Parathyroid adenoma (tissue), 2 donors: Measurements from ENCODE around the gene CIRBP.

Source experiments
- H2AFZ ChIP-seq: fragments of 300-600 bp; sonication (generic); one replicate; pipeline ENCODE4 v1.7.0; 2017; ENCODE audit warnings: antibody characterized with exemption, mild to moderate bottlenecking
- H3K27ac ChIP-seq: fragments of 300-600 bp; sonication (generic); one replicate; pipeline ENCODE4 v1.7.0; 2017
- H3K27me3 ChIP-seq: fragments of 300-600 bp; sonication (generic); one replicate; pipeline ENCODE4 v1.7.0; 2017; ENCODE audit warnings: low read length; ENCODE audit not compliant: control insufficient read depth, insufficient read depth
- H3K36me3 ChIP-seq: fragments of 300-600 bp; sonication (generic); one replicate; pipeline ENCODE4 v1.7.0; 2017; ENCODE audit warnings: low read length; ENCODE audit not compliant: control insufficient read depth, insufficient read depth
- H3K4me1 ChIP-seq: fragments of 300-600 bp; sonication (generic); one replicate; pipeline ENCODE4 v1.7.0; 2017; ENCODE audit warnings: control low read depth
- H3K4me2 ChIP-seq: fragments of 300-600 bp; sonication (generic); one replicate; pipeline ENCODE4 v1.7.0; 2017; ENCODE audit warnings: low read length
- H3K4me3 ChIP-seq: fragments of 300-600 bp; sonication (generic); one replicate; pipeline ENCODE4 v1.7.0; 2017; ENCODE audit warnings: low read depth, low read length
- H3K79me2 ChIP-seq: fragments of 300-600 bp; sonication (generic); one replicate; pipeline ENCODE4 v1.7.0; 2017; ENCODE audit warnings: control low read depth
- H3K9ac ChIP-seq: fragments of 300-600 bp; sonication (generic); one replicate; pipeline ENCODE4 v1.7.0; 2017; ENCODE audit warnings: mild to moderate bottlenecking
- H3K9me3 ChIP-seq: fragments of 300-600 bp; sonication (generic); one replicate; pipeline ENCODE4 v1.7.0; 2017; ENCODE audit warnings: low read length; ENCODE audit not compliant: control insufficient read depth
- CTCF ChIP-seq: fragments of 300-600 bp; sonication (generic); IDR thresholded peaks from one replicate; pipeline ENCODE4 v1.7.0; 2017; ENCODE audit warnings: antibody characterized with exemption, mild to moderate bottlenecking
- donor health status: primary hyperparathyroidism.

The CIRBP gene

GRCh38 chr19:1274081-1274851 is 5.1 kb downstream of the CIRBP start:
- TF ChIP-seq CTCF = no peak
- peak overlapping the region; percentile 35 for H3K4me3 ChIP-seq
- peak overlapping the region; percentile 97 for H3K27ac ChIP-seq
- H3K36me3 ChIP-seq = no peaks in the 10 kb centered on the region
- H3K79me2 ChIP-seq = peaks cover 34% of the 10 kb centered on the region
- H2AFZ ChIP-seq = no peak overlapping the region
- no peaks in the 10 kb centered on the region for H3K27me3 ChIP-seq
- no peak overlapping the region for H3K9ac ChIP-seq
- peaks cover 28% of the 10 kb centered on the region for H3K4me1 ChIP-seq
- no peaks in the 10 kb centered on the region for H3K9me3 ChIP-seq
- H3K4me2 ChIP-seq = peak overlapping the region; percentile 66

- Histone ChIP-seq H3K36me3 (no peaks in the 10 kb centered on the region), H3K9me3 (no peaks in the 10 kb centered on the region), H2AFZ (peak overlapping the region; percentile 44), H3K79me2 (peaks cover 34% of the 10 kb centered on the region), H3K4me3 (peak overlapping the region; percentile 35), H3K27ac (peak overlapping the region; percentile 97), H3K9ac (no peak overlapping the region), H3K4me1 (peaks cover 29% of the 10 kb centered on the region), H3K27me3 (no peaks in the 10 kb centered on the region), H3K4me2 (peak overlapping the region; percentile 66)
- TF ChIP-seq CTCF = no peak
Measured at GRCh38 chr19:1274852-1275259, 5.7 kb downstream of the CIRBP start.

- peak within 1 kb of the TSS; percentile 82 for H3K4me3 ChIP-seq
- H3K79me2 ChIP-seq = peaks cover 29% of the 10 kb centered on the region
- peak within 1 kb of the TSS; percentile 97 for H3K27ac ChIP-seq
- TF ChIP-seq CTCF = no peak
- H3K36me3 ChIP-seq = no peaks in the 10 kb centered on the region
- H3K4me1 ChIP-seq = peaks cover 32% of the 10 kb centered on the region
- peak within 1 kb of the TSS; percentile 83 for H2AFZ ChIP-seq
- no peak within 1 kb of the TSS for H3K9ac ChIP-seq
- peak within 1 kb of the TSS; percentile 97 for H3K4me2 ChIP-seq
- H3K27me3 ChIP-seq = no peaks in the 10 kb centered on the region
- H3K9me3 ChIP-seq = no peaks in the 10 kb centered on the region
Measured at GRCh38 chr19:1275260-1275975, 6.3 kb downstream of the CIRBP start, which contains the start of gene FAM174C. FAM174C (plus strand) TSS chr19:1275530; CDS start chr19:1275550, 20 bp downstream.

GRCh38 chr19:1275976-1276627 is 7.0 kb downstream of the CIRBP start:
- Histone ChIP-seq H3K4me1 (peaks cover 26% of the 10 kb centered on the region), H3K79me2 (peaks cover 22% of the 10 kb centered on the region), H3K27ac (peak overlapping the region; percentile 97), H3K4me2 (peak overlapping the region; percentile 97), H2AFZ (peak overlapping the region; percentile 83), H3K36me3 (no peaks in the 10 kb centered on the region), H3K9me3 (no peaks in the 10 kb centered on the region), H3K27me3 (no peaks in the 10 kb centered on the region), H3K4me3 (peak overlapping the region; percentile 82), H3K9ac (no peak overlapping the region)
- TF ChIP-seq CTCF = no peak
